GM18526 (cell line): ENCODE data around the gene PCID2.

Experiments
- POLR2A ChIP-seq: IDR thresholded peaks from 3 replicates; pipeline ENCODE4 v1.6.1; 2011; ENCODE audit not compliant: insufficient read length; ENCODE audit errors: extremely low read depth

The PCID2 gene

GRCh38 chr13:113203507-113204377, 4.7 kb downstream of the PCID2 start:
- no peak for TF ChIP-seq POLR2A

GRCh38 chr13:113202912-113203311, 5.6 kb downstream of the PCID2 start:
- no peak for TF ChIP-seq POLR2A

- TF ChIP-seq POLR2A, result no peak
These were observed 6.7 kb downstream of the PCID2 start for GRCh38 chr13:113201815-113202214.

DNA sequence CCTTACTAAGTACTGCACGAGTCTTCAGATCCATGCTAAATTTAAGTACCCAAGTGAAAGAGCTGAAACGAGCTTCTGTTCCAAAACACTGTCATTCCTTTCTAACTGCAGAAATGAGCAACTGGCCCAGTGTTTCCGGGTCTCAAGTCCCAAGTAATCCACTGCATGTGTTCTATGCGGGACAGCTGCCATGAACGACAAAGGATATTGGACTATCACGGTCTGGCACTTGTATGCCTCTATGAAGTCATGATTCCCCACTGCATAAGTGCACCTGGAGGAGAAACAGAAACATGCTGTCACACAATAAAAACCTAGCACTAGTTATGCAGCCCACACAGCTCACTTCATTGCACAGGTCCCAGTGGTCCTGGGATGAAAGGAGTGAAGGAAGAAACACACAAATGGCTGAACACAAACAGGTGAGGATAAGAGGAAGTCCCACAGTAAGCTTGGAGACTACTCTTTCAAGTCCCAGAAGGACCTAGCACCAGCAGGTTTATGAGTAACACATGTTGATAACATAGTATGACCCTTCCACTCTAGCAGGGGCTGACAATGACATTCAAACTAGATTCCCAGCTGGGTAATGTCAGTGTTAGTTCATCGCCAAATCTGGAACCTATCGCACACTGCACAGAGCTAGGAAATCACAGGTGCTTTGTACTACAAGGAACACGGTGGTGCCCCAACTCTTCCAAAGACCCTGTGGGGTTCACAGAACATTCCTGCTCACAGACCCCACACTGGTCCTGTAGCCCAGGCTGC, 11.3 kb downstream of the PCID2 start:
- no peak for TF ChIP-seq POLR2A

GRCh38 chr13:113195360-113195759, 13.1 kb downstream of the PCID2 start:
- TF ChIP-seq POLR2A, result no peak

- no peak for TF ChIP-seq POLR2A
These were observed 15.6 kb downstream of the PCID2 start for GRCh38 chr13:113192902-113193301.

- TF ChIP-seq POLR2A, result no peak
These were observed 16.2 kb downstream of the PCID2 start for GRCh38 chr13:113192279-113192678.

- TF ChIP-seq POLR2A, result no peak
These were observed 18.3 kb downstream of the PCID2 start for GRCh38 chr13:113190181-113190580.

DNA sequence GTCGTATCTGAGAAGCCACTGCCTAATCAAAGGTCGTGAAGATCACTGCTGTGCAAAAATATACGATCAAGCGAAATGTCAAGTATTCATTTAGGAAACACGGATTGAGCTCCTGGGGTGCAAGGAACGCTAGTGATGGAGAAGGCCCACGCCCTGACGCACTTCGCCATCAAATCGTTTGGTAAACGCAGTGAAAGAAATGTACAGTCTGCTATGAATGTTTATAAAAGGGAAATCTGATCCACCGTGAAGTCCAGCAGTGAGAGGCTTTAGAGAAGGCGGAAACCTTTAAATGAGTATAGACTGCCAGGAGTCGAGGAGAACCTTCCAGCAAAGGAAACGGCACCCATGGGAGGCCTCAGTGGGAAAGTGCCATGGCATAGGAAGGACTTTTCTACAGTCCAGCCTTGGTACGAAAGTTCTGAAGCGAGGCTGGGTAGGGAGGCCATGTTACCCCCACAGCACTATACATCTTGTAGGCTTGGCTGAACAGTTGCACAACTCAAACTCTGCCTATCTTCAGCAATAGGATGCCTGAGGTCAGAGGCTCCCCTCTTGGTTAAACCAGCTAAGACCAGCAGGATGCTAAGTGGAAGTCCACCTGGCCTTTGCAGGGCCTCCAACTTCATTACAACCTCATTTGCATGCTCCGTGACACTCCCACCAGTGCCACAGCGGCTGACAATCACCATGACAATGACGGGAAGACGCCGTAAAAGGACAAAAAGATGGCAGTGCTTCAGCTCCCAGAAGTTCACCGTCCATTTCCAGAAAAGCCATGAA, 20.4 kb downstream of the PCID2 start:
- no peak for TF ChIP-seq POLR2A

DNA sequence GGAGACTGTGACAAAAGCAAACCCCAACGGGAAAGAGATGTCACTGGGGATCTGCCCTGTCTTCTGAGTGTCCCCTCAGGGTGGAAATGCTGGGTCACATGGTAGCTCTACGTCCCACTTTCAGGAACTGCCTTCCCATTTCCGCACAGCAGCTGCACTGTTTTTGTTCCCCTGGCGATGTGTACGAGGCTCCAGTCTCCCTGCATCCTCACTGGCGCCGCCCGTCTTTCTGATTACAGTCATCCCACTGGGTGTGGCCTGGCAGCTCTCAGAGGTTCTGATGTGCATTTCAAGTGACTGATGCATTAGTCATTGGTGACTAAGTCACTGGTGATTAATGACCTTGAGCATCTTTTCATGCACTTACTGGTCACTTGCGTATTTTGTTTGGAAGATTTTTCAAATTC, 21.2 kb downstream of the PCID2 start:
- no peak for TF ChIP-seq POLR2A

DNA sequence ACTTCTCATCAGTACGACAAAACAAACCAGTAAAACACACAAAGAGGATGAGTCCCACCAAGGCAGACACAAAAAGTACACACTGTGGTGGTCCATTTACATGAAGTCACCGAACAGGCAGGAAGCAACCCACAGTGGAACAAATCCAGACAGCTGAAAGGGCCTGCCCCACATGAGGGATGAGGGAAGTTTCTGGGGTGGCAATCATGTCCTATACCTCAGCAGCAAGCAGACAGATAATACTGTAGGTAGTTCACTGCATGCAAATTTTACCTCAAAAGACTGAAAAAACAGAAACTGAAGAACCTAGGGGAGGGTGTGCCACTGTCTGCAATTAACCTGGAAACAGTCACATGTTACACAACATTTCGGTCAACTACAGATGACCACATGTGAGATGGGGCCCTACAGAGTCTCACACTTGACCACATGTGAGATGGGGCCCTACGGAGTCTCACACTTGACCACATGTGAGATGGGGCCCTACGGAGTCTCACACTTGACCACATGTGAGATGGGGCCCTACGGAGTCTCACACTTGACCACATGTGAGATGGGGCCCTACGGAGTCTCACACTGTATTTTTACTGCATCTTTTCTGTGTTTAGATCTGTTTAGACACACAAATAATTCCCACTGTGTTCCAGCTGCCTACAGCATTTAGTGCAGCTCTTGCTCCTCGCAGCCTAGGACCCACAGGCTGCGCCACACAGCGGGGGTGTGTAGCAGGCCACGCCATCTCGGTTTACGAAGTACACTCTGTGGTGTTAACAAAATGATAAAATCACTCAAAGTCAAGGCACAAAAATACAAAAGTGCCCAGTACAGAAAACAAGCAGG, 22.2 kb downstream of the PCID2 start:
- no peak for TF ChIP-seq POLR2A

GRCh38 chr13:113184568-113185440, 23.7 kb downstream of the PCID2 start:
- TF ChIP-seq POLR2A, result no peak

DNA sequence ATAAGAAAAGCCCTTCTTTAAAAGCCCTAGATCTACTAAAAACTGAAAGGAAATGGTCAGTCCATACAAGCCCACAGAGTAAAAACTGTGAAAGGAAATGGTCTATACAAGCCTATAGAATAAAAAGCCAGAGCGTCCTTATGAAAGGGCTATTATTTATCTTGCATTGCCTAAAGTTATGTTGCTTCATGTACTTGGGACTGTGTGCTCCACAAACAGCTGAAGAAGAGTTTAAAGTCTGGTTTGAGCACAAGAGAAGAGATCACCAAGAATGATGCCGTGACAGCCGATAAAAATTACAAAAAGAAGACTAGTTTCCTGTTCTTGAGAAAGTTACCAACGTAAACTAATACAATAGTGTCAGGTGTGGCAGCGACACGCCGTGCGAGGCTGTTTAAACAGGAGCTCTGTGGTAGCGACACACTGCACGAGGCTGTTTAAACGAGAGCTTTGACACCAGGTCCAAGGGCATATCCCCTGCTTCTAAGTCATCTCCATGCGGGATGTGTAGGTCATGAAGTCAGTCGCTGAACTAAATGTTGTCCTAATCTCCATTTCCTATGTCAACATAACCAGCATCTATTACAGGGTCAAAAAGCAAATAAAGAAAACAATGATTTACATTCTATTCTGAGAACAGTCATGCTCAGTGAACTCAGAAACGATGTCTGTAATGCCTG, 24.9 kb downstream of the PCID2 start:
- TF ChIP-seq POLR2A, result no peak
